ENCODE measurements around the gene DRC1. TPM values are rescaled to one million over a fixed set of nuclear protein-coding genes. Genes with fewer than 3 reads are reported as not detected.
"Not testable (repeated sequence)": the region's sequence is repeated elsewhere in the genome, so short reads cannot be mapped to it uniquely, and the experiment has no call there.

The DRC1 gene
- not detected for total RNA-seq

DNA sequence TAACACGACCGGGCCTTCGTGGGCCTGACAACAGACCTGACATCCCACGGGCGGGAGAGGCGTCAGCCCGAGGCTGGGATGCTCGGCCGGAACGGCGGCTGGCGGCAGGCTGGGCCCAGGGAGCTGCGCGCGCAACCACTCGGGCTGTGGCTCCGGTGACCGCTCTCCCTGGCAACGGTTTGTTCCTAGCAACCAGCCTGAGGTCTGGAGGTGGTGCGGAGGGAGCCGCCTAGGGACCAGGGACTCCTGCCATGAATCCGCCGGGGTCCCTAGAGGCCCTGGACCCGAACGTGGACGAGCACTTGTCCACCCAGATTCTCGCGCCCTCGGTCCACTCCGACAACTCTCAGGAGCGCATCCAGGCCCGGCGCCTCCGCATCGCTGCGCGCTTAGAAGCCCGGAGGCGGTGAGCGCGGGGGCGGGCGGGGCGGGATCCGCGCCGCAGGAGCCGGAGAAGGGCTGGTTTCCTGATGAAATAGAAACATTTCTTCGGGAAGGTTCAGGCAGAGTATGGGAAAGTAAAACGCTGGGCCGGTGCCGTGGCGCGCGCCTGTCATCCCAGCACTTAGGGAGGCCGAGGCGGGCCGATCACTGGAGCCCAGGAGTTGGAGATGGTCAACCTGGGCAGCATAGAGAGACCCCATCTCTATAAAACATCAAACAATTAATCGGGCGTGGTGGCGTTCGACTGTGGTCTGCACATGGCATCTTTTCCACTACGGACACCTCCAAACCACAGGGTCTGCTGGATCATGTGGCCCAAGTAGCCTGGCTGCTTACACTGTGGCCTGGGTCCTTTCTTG, at the start of gene DRC1:
TSS of gene DRC1 (plus strand) at position 182 of the 803 bp plus-strand sequence. CDS start at position 252, 70 bp downstream.
- DNase-seq (ENCODE audit: low read depth in 2 of 3, low spot score in 2 of 3), result peak in 2 of 3 donors; percentile 71 to 77

DNA sequence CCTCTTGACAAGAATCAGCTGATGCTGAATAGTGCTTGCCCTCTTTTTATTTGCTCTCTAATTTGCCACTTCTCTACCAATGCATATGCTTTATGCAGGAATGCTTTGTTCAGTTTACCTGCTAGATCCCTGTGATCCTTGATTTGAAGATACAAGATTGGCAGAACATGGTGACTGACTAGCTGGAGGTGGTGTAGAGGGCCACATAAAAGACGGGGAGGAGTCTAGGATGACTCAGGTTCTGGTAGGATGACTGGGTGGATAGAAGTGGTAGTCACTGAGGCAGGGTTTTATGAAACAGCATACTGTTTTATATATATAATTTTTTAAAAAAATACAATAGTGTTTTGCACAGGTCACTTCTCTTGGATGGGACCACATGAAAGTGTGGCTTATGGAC, 48.8 kb upstream of the DRC1 start:
- no peak for DNase-seq (ENCODE audit: low read depth in 2 of 3, low spot score in 2 of 3)

DNA sequence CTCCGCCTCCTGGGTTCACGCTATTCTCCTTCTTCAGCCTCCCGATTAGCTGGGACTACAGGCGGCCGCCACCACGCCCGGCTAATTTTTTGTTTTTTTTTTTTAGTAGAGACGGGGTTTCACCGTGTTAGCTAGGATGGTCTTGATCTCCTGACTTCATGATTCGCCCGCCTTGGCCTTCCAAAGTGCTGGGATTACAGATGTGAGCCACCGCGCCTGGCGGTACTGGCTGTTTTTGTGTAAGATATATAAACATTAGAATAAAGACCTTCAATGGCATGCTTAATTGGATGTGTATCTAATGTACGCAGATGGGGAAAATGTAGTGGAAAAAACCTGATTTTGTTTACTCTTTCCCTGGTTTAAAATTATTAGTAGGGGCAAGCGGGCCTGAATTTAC, 47.3 kb upstream of the DRC1 start:
- not testable (repeated sequence) for DNase-seq (ENCODE audit: low read depth in 2 of 3, low spot score in 2 of 3)

DNA sequence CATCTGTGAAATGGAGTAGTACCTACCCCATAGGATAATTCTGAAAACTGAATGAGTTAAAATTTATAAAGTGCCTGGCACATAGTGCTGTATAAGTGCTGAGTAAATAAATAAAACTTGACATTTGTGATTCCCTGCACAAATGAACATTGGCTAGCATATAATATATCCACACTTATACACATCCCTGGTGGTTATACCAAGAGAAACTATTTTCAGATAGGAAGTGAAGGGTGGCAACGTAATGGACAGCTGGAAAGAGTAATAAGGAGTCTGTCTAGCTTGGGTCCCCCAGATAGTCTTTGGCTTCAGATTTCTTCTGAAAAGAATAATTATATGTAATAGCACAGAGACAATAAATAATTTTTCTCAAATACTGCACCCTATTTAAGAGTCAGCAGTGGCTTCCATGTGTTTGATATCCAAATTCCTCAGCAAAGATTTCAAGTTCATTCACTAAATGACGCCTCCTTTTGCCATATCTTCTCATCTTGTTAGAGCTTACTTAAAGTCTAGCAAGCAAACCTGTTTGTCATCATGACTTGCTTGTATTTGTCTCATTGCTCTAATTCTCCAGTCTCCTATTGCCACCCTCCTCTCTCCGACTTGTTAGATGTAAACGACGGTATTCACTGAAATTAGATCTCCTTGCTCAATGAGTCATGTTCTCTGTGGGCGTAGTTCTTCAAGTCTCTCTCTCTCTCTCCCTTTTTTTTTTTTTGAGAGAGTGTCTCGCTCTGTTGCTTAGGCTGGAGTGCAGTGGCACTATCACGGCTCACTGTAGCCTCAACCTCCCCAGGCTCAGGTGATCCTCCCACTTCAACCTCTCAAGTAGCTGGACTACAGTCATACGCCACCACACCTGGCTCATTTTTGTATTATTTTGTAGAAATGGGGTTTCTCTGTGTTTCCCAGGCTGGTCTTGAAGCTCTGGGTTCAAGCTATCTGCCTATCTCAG, 46.4 kb upstream of the DRC1 start:
- no peak for DNase-seq (ENCODE audit: low read depth in 2 of 3, low spot score in 2 of 3)

DNA sequence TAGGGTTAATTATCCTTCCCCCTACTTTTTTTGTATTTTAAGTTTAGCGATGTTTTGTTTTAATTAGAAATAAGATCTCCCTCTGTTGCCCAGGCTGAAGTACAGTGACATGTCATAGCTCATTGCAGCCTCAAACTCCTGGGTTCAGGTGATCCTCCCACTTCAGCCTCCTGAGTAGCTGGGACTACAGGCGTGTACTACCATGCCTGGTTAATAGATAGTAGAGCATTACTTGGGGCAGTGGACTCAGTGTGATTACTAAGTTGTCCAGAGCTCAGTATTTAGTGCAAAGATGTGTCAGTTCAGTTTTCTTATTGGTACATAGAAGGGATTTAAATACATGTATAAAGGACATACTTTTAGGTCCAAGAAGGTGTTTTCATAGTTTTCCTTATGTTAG, 45.6 kb upstream of the DRC1 start:
- no peak for DNase-seq (ENCODE audit: low read depth in 2 of 3, low spot score in 2 of 3)

DNA sequence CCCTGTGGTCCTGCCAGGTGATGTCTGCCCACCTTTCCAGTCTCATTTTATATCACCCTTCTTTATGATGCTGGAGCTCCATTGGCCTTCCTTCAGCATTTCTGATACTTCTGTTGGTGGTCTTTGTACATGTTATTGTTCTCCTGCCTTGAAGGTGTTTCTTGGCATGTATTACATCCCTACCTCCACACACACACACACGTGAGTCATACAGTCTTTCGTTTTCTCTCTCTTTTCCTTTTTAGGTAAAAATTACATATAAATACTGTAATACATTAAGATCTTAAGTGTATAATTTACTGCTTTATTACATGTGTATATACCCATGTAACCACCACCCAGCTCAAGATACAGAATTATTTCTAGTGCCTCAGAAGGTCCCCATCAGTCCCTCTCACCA, 44.9 kb upstream of the DRC1 start:
- no peak for DNase-seq (ENCODE audit: low read depth in 2 of 3, low spot score in 2 of 3)

DNA sequence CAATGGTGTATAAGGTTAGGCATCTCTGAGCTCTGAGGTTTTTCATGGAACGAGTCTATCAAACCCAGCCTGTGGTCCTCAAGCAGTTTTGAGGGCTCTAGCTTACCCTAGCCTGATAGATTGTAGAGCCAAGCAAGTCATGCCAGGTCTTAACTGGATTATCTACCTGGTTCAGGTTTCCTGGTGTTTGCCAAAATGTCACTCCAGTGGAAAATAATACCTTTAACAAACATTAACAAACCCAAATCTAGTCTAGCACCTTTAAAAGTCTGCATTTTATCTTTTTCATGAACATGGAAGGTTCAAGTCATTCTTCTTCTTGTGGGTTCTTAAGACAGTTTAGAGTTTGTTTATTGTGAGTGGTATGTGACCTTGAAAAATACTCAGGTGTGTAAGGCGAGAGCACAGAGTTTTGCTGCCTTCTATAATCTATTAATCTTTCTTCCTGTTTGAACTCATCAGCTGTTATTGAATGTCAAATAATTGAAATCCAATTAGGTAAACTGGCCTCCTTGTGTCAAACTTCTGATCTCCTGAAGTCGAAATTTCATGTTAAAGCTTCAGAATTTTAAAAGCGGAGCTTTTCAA, 41.7 kb upstream of the DRC1 start:
- no peak for DNase-seq (ENCODE audit: low read depth in 2 of 3, low spot score in 2 of 3)

DNA sequence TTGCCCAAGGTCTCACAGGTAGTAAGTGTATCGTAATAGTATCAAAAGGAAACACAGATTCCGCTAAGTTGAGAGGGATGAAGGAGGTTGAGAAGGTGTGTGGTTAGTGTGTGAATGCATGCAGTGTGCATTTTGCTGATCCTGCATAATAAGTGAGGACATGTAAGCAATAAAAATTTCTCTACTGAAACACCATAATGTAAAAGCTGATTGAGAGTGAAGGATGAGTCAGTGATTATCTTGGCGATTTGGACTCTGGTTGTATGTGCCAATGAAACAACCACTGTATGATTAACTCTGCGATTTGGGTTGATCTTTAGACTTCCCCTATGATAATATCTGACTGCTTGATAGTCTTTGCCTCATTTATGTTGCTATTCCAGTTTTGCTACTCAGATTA, 38.4 kb upstream of the DRC1 start:
- no peak for DNase-seq (ENCODE audit: low read depth in 2 of 3, low spot score in 2 of 3)

DNA sequence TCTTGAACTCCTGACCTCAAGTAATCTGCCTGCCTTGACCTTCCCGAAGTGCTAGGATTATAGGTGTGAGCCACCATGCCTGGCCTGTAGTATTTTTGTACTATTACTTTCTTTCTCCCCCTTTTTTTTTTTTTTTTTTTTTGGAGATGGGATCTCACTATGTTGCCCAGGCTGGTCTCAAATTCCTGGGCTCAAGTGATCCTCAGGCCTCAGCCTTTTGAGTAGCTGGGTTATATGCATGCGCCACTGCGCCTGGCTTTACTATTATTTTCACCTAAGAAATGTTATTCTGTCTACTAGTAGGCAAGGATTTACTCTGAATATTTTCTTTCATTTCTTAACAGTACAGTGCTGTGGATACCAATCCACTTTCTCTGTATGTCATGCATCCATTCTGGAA, 37.8 kb upstream of the DRC1 start:
- no peak for DNase-seq (ENCODE audit: low read depth in 2 of 3, low spot score in 2 of 3)

DNA sequence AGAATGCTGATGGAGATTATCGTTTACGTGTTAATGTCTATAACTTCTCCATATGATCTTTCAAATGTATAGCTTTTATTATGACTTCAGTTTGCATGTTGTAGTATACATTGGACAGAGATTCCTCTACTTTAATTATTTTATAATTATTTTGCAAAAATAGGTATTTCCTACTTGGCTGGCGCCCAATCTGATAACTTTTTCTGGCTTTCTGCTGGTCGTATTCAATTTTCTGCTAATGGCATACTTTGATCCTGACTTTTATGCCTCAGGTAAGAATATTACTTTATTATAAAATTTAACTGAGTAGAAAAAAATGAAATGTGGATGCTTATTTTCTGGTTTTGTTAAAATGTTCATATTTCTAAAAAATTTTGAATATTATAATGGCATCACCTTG, 37.1 kb upstream of the DRC1 start:
- no peak for DNase-seq (ENCODE audit: low read depth in 2 of 3, low spot score in 2 of 3)

DNA sequence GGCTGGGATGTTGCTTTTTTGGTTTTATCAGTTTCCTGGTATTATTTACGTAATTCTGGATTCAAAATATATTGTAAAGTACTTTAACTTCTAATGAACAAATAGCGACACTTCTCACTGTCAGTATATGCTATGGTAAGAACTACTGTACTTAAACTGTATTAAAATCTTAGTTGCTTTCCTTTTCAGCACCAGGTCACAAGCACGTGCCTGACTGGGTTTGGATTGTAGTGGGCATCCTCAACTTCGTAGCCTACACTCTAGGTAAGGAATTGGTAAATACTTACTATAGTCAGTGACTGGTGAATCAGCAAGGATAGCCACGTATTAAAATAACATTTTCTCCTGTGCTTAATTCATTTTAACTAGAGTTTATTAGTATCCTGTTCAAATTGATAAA, 34.8 kb upstream of the DRC1 start:
- no peak for DNase-seq (ENCODE audit: low read depth in 2 of 3, low spot score in 2 of 3)

DNA sequence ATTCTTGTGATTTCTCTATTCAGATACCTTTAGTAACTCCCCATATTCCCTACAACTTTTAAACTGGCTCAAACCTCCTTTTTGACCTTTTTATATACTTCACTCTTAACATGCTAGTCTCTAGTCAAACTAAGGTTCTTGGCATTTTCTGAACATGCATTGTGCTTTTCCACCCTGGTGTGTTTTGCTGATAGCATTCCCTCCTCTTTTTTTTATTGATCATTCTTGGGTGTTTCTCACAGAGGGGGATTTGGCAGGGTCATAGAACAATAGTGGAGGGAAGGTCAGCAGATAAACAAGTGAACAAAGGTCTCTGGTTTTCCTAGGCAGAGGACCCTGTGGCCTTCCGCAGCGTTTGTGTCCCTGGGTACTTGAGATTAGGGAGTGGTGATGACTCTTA, 32.1 kb upstream of the DRC1 start:
- DNase-seq (ENCODE audit: low read depth in 2 of 3, low spot score in 2 of 3), result not testable (repeated sequence)

DNA sequence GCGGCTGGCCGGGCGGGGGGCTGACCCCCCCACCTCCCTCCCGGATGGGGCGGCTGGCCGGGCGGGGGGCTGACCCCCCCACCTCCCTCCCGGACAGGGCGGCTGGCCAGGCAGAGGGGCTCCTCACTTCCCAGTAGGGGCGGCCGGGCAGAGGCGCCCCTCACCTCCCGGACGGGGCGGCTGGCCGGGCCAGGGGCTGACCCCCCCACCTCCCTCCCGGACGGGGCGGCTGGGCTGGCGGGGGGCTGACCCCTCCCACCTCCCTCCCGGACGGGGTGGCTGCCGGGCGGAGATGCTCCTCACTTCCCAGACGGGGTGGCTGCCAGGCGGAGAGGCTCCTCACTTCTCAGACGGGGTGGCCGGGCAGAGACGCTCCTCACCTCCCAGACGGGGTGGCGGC, 30.8 kb upstream of the DRC1 start:
- DNase-seq (ENCODE audit: low read depth in 2 of 3, low spot score in 2 of 3), result not testable (repeated sequence)

DNA sequence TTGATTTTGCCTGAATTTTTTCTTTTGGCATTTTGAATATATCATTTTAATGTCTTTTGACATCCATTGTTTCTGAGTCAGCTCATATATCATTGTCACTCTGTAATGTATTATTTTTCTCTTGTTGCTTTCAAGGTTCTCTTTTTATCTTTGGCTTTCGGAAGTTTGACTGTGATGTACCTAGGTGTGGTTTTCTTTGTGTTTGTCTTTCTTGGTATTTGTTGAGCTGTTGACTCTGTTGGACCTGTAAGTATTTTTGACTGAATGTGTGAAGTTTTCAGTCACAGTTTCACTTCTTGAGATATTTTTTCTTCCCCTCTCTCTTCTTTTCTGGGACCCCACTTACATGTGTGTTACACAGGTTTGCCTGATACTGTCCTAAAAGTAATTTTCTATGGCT, 24.9 kb upstream of the DRC1 start:
- no peak for DNase-seq (ENCODE audit: low read depth in 2 of 3, low spot score in 2 of 3)

DNA sequence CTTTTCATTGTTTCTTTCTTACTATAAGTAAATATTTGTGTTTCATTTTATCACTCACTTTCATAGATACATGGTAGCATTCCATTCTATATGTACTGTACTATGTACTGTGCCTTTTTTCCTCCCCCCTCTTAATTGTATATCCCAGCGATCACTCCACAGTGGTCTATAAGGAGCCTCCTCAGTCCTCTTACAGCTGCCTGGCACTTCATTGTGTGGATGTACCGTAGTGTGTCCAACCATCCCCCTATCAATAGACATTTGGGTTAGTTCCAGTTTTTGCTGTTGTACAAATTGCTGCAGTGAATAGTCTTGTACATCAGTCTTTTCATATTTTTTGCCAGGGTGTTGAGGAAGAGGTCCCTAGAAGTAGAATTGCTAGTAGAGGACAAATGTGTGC, 21.4 kb upstream of the DRC1 start:
- no peak for DNase-seq (ENCODE audit: low read depth in 2 of 3, low spot score in 2 of 3)

DNA sequence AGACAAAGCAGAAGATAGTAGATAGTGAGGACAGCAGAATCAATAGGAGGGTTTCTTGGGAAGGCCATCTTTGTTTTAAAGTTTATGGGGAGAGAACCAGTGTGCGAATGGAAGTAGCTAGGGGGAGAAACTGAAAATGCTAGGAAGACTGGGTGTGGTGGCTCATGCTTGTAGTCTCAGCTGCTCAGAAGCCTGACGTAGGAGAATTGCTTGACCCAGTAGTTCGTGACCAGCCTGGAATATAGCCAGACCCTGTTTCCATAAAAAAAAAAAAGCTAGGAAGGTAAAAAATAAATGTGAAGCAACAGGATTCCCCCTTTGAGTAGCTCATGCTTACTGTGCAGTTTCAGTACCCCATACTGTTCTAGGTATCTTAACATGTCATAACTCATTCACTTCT, 19.2 kb upstream of the DRC1 start:
- no peak for DNase-seq (ENCODE audit: low read depth in 2 of 3, low spot score in 2 of 3)

DNA sequence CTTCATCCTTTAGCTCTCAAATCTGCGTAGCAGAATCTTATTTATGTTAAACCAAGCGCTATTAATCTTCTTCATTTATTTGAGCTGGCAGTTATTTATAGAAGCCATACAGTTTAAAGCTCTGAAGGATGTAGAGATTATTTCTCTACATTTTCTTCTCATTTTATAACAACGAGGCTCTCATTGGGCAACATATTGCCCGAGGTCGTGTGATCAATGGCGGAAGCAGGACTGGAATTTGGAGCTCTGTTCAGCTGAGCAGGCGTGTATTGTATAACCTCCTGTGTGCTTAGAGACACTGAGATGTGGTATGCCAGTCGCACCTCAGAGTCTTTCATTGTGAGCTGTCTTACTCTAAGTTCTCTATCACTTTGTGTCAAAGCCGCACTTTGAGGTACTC, 17.5 kb upstream of the DRC1 start:
- DNase-seq (ENCODE audit: low read depth in 2 of 3, low spot score in 2 of 3), result no peak

DNA sequence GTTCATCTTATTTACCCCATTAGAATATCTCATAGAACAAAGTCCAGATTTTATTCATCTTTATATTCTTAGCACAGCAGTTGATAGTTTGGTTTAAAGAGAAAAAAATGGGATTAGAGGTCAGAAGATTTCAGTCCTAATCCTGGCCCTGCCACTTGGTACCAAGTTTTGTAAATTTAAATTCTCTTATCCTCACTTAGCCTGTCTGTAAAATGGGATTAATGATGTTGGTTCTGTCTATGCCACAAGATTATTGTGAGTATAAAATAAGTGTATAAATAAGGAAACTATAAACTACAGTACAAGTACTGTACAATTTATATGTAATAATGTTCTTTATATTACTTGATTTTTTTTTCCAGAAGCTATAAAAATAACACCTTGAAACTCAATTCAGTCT, 17.1 kb upstream of the DRC1 start:
- DNase-seq (ENCODE audit: low read depth in 2 of 3, low spot score in 2 of 3), result no peak

DNA sequence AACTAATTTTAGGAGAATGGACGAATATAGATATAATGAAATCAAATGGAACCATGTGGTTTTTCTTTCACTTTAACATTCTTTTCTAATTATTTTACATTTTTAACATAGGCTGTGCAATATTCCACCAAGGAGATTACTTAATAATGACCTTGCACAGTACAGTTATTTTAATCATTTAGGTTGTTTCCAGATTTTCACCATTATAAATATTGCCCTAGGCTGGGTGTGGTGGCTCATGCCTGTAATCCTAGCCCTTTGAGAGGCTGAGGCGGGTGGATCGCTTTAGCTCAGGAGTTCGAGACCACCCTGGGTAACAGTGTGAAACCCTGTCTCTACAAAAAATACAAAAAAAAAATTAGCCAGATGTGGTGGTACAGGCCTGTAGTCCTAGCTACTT, 14.5 kb upstream of the DRC1 start:
- no peak for DNase-seq (ENCODE audit: low read depth in 2 of 3, low spot score in 2 of 3)

DNA sequence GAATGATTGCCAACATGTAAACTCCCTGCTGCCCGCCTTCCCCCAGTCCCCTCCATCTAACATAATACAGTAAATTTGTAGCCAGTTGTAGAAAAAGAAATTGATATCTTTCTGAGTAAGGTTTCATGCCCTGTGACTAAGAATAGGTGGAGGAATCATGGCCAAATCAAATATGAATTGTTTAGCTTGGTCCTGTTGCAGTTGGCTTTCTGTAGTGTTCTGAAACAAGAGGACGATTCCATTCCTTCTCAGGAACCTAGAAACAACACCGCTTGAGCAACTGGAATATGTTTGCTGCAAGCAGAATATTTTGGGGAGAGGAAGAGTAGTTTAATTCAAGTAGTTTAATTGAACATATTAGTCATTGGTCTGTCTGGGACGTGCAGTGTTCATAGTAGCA, 7.0 kb upstream of the DRC1 start:
- no peak for DNase-seq (ENCODE audit: low read depth in 2 of 3, low spot score in 2 of 3)

DNA sequence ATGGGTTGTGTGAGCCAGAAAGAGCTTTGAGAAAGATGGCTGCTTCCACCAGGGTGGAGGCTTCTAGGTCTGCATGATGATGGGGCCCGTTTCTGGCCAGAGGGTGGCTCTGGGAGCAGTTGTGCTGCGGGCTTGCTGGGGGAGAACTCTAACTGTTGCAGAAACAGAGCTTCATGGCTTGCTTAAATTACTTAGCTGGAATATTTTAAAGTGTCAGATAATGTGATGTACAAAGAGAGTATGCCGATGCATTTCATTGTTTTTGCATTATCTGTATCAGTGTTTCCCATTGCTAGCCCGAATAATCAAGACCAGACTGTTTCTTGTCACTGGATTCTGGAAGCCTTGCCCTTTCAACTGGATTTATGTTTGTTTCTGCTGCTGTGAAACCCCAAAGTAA, 6.3 kb upstream of the DRC1 start:
- no peak for DNase-seq (ENCODE audit: low read depth in 2 of 3, low spot score in 2 of 3)

All from hematopoietic multipotent progenitor cell (in vitro differentiated cells).